ENCODE measurements around the gene PTPN4. TPM values are rescaled to one million over a fixed set of nuclear protein-coding genes. Genes with fewer than 3 reads are reported as not detected.
"Not testable (repeated sequence)": the region's sequence is repeated elsewhere in the genome, so short reads cannot be mapped to it uniquely, and the experiment has no call there.

The PTPN4 gene
- total and polyA plus RNA-seq, 2 donors (not counting 3 experiments of a cell fraction or from before 2014, with no cell fraction given), result 6.8 to 29.6 TPM

DNA sequence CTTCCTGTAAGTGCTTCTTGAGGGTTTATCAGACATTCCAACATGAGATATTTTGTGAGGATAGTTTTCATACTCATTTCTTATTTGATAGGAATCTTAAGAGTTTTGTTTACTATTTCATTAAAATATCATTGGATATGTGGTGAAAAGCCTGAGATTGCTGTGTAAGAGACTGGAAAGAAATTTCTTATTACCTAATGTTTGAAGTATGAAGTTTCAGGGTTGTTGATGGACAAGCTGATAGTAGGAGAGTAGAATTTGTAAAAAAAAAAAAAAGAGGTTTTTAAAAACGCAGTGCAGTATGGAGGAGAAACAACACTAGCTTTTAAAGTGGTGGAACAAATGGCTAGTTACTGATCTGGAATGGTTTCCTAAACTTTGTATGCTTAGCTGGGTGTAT is 260.8 kb downstream of the PTPN4 start:
- no peak overlapping the region for H3K4me3 ChIP-seq (replicated peaks in 1 of 3; ENCODE audit: insufficient read depth in 1 of 3, low read depth in 1 of 3, low read length in 3 of 3)
- intact Hi-C loops (cut with micrococcal nuclease), result no loop called here
- H3K9ac ChIP-seq (replicated peaks; ENCODE audit: extremely low read depth, insufficient read depth, low read length), result no peak overlapping the region
- DNase-seq (ENCODE audit: low read depth, low spot score) (no peak), FAIRE-seq (no peak)
- H3K27ac ChIP-seq (ENCODE audit: insufficient read depth, low read depth, low read length), result no peak overlapping the region
- H3K9me3 ChIP-seq (replicated peaks; ENCODE audit: control insufficient read depth, insufficient read depth, low read length), result no peaks in the 10 kb centered on the region
- H3K36me3 ChIP-seq (ENCODE audit: control insufficient read depth in 2 of 2, extremely low read depth in 1 of 2, insufficient read depth in 2 of 2, low read length in 2 of 2), result no peaks in the 10 kb centered on the region
- no peaks in the 10 kb centered on the region for H4K20me1 ChIP-seq (replicated peaks; ENCODE audit: control insufficient read depth, extremely low read depth, insufficient read depth, low read length)
- dilution Hi-C loops (cut with MboI; ENCODE audit: extremely low pct_ligation_motif_present, low sequenced_read_pairs), result no loop called here
- TF ChIP-seq GATA2 (IDR thresholded peaks at IDR 0.05; ENCODE audit: insufficient read depth, insufficient read length, low read depth, low read length) (no peak), FOS (IDR thresholded peaks at IDR 0.05; ENCODE audit: borderline replicate concordance, insufficient read depth, low read length) (no peak), JUN (IDR thresholded peaks at IDR 0.05; ENCODE audit: borderline replicate concordance, insufficient read depth, insufficient read length, low read depth) (no peak), EZH2 (IDR thresholded peaks at IDR 0.05; ENCODE audit: borderline replicate concordance, low read depth, low read length, severe bottlenecking) (no peak), MYC (IDR thresholded peaks at IDR 0.05; ENCODE audit: low read depth, low read length) (no peak), POLR2A (IDR thresholded peaks at IDR 0.05; ENCODE audit: low read depth, low read length) (no peak), POLR2AphosphoS5 (IDR thresholded peaks at IDR 0.05; ENCODE audit: insufficient read depth, low read depth, low read length) (no peak)
- TF ChIP-seq, protein P1, sequence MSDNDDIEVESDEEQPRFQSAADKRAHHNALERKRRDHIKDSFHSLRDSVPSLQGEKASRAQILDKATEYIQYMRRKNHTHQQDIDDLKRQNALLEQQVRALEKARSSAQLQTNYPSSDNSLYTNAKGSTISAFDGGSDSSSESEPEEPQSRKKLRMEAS (IDR thresholded peaks at IDR 0.05; ENCODE audit: insufficient read depth, insufficient read length), result no peak
- TF ChIP-seq, protein P2, sequence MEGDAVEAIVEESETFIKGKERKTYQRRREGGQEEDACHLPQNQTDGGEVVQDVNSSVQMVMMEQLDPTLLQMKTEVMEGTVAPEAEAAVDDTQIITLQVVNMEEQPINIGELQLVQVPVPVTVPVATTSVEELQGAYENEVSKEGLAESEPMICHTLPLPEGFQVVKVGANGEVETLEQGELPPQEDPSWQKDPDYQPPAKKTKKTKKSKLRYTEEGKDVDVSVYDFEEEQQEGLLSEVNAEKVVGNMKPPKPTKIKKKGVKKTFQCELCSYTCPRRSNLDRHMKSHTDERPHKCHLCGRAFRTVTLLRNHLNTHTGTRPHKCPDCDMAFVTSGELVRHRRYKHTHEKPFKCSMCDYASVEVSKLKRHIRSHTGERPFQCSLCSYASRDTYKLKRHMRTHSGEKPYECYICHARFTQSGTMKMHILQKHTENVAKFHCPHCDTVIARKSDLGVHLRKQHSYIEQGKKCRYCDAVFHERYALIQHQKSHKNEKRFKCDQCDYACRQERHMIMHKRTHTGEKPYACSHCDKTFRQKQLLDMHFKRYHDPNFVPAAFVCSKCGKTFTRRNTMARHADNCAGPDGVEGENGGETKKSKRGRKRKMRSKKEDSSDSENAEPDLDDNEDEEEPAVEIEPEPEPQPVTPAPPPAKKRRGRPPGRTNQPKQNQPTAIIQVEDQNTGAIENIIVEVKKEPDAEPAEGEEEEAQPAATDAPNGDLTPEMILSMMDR (IDR thresholded peaks at IDR 0.05; ENCODE audit: extremely low read depth in 1 of 2, insufficient read depth in 1 of 2, low read depth in 1 of 2, low read length in 2 of 2), result no peak
- ChIA-PET POLR2A (no interaction called here), CTCF (interaction anchor here (4.2 kb wide), 1 partner anchor 154 kb away, joined by 17 read pairs; no protein-coding TSS in a partner anchor)
- no peak overlapping the region for H3K4me2 ChIP-seq (ENCODE audit: insufficient read depth, low read length)
- peaks cover 10% of the 10 kb centered on the region for H3K4me1 ChIP-seq (ENCODE audit: control insufficient read depth, extremely low read depth, insufficient read depth, low read length)
- no peaks in the 10 kb centered on the region for H3K79me2 ChIP-seq (ENCODE audit: control insufficient read depth, insufficient read depth, low read length)
- H2AFZ ChIP-seq (ENCODE audit: low read depth, low read length), result no peak overlapping the region
- H3K27me3 ChIP-seq (ENCODE audit: control insufficient read depth in 2 of 2, insufficient read depth in 2 of 2, low read length in 2 of 2), result no peaks in the 10 kb centered on the region
- BruUV-seq (replicated peaks), result no TSS peak
- no peaks in the 10 kb centered on the region for H3K9me1 ChIP-seq (replicated peaks; ENCODE audit: control insufficient read depth, extremely low read depth, insufficient read depth, low read length)

DNA sequence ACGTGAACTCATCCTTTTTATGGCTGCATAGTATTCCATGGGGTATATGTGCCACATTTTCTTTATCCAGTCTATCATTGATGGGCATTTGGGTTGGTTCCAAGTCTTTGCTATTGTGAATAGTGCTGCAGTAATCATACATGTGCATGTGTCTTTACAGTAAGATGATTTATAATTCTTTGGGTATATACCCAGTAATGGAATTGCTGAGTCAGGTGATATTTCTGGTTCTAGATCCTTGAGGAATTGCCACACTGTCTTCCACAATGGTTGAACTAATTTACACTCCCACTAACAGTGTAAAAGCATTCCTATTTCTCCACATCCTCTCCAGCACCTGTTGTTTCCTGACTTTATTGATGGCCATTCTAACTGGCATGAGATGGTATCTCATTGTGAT is 262.8 kb downstream of the PTPN4 start:
- DNase-seq (ENCODE audit: low read depth, low spot score); H2AFZ ChIP-seq (ENCODE audit: low read depth, low read length); BruUV-seq (replicated peaks); intact Hi-C loops (cut with micrococcal nuclease); H3K4me1 ChIP-seq (ENCODE audit: control insufficient read depth, extremely low read depth, insufficient read depth, low read length); H3K4me2 ChIP-seq (ENCODE audit: insufficient read depth, low read length); POLR2A ChIA-PET; dilution Hi-C loops (cut with MboI; ENCODE audit: extremely low pct_ligation_motif_present, low sequenced_read_pairs); H3K9ac ChIP-seq (replicated peaks; ENCODE audit: extremely low read depth, insufficient read depth, low read length); H3K27me3 ChIP-seq (ENCODE audit: control insufficient read depth in 2 of 2, insufficient read depth in 2 of 2, low read length in 2 of 2); H3K79me2 ChIP-seq (ENCODE audit: control insufficient read depth, insufficient read depth, low read length); H3K9me3 ChIP-seq (replicated peaks; ENCODE audit: control insufficient read depth, insufficient read depth, low read length); H3K36me3 ChIP-seq (ENCODE audit: control insufficient read depth in 2 of 2, extremely low read depth in 1 of 2, insufficient read depth in 2 of 2, low read length in 2 of 2); H4K20me1 ChIP-seq (replicated peaks; ENCODE audit: control insufficient read depth, extremely low read depth, insufficient read depth, low read length); H3K9me1 ChIP-seq (replicated peaks; ENCODE audit: control insufficient read depth, extremely low read depth, insufficient read depth, low read length); FAIRE-seq; CTCF ChIA-PET; H3K4me3 ChIP-seq (replicated peaks in 1 of 3; ENCODE audit: insufficient read depth in 1 of 3, low read depth in 1 of 3, low read length in 3 of 3); H3K27ac ChIP-seq (ENCODE audit: insufficient read depth, low read depth, low read length): not testable (repeated sequence)
